ENCODE measurements around the gene SRMS. TPM values are rescaled to one million over a fixed set of nuclear protein-coding genes. Genes with fewer than 3 reads are reported as not detected.

SRMS gene
- not detected in 2 replicates for total RNA-seq

GRCh38 chr20:63547725-63548480 lies at the start of gene SRMS:
TSS of gene SRMS (minus strand) at chr20:63547749. CDS start at chr20:63547463, 286 bp downstream.

GRCh38 chr20:63574156-63574828 lies 26.7 kb upstream of the SRMS start, which contains the start of gene HELZ2:
TSS of gene HELZ2 (minus strand) at chr20:63574239. CDS start at chr20:63572385, 1,854 bp downstream.

GRCh38 chr20:63553933-63554290 lies 6.4 kb upstream of the SRMS start, which contains the start of gene FNDC11:
TSS of gene FNDC11 (plus strand) at chr20:63554159. CDS start at chr20:63555664, 1,505 bp downstream.

GRCh38 chr20:63536997-63537524 lies 10.5 kb downstream of the SRMS start, which contains the start of gene PTK6:
TSS of gene PTK6 (minus strand) at chr20:63537376. CDS start at chr20:63537314, 62 bp downstream.

GRCh38 chr20:63520504-63520933 lies 27.0 kb downstream of the SRMS start, which contains the start of gene PPDPF:
TSS of gene PPDPF (plus strand) at chr20:63520765. CDS start at chr20:63521309, 544 bp downstream.

GRCh38 chr20:63498960-63499337 lies 48.6 kb downstream of the SRMS start, which contains the start of gene EEF1A2:
TSS of gene EEF1A2 (minus strand) at chr20:63499083. CDS start at chr20:63497763, 1,320 bp downstream.

Other genes starting within 250 kb of the SRMS start
- not detected in 2 replicates for gene CHRNA4, start 186.4 kb downstream of the SRMS start, total RNA-seq
- 1.4 TPM in 1 of 2 replicates, not detected in the other for gene KCNQ2, start 75.1 kb downstream of the SRMS start, total RNA-seq
- 0.58 TPM in 1 of 2 replicates, not detected in the other for gene EEF1A2, start 48.7 kb downstream of the SRMS start, total RNA-seq
- gene PPDPF, start 27.0 kb downstream of the SRMS start, total RNA-seq, result 133 and 178 TPM in 2 replicates
- not detected in 2 replicates for gene PTK6, start 10.4 kb downstream of the SRMS start, total RNA-seq
- gene FNDC11, start 6.4 kb upstream of the SRMS start, total RNA-seq, result 1.1 and 1.7 TPM in 2 replicates
- 24.2 and 30.1 TPM in 2 replicates for gene HELZ2, start 26.5 kb upstream of the SRMS start, total RNA-seq
- 11.3 and 13.3 TPM in 2 replicates for gene GMEB2, start 79.4 kb upstream of the SRMS start, total RNA-seq
- gene STMN3, start 105.7 kb upstream of the SRMS start, total RNA-seq, result 53.3 and 67.2 TPM in 2 replicates
- gene RTEL1, start 110.6 kb upstream of the SRMS start, total RNA-seq, result 13.5 and 14.0 TPM in 2 replicates
- gene TNFRSF6B, start 148.9 kb upstream of the SRMS start, total RNA-seq, result 250 and 261 TPM in 2 replicates
- 38.9 and 59.5 TPM in 2 replicates for gene ARFRP1, start 160.2 kb upstream of the SRMS start, total RNA-seq
- gene ZGPAT, start 160.3 kb upstream of the SRMS start, total RNA-seq, result 24.1 and 42.7 TPM in 2 replicates
- 0.58 and 1.4 TPM in 2 replicates for gene LIME1, start 188.9 kb upstream of the SRMS start, total RNA-seq
- gene SLC2A4RG, start 192.0 kb upstream of the SRMS start, total RNA-seq, result 49.3 and 69.3 TPM in 2 replicates

Measured in myometrial cell (primary cell).